ENCODE measurements around the gene FLNB. TPM values are rescaled to one million over a fixed set of nuclear protein-coding genes. Genes with fewer than 3 reads are reported as not detected.
A peak's percentile ranks its signal among the peaks of the same experiment; 100 is the strongest.

The FLNB gene
- total and polyA plus RNA-seq, 2 of the 13 experiments (the other 11 are each of a cell fraction or from before 2014, with no cell fraction given): 106 to 130 TPM

GRCh38 chr3:58175437-58176184, 167.4 kb downstream of the FLNB start (continued):
- TF ChIP-seq PATZ1 (CRISPR knock-in tag; IDR thresholded peaks at IDR 0.05): peak; percentile 89
- TF ChIP-seq ZNF530 (CRISPR knock-in tag; IDR thresholded peaks at IDR 0.05; ENCODE audit: low read depth): no peak
- TF ChIP-seq CHD4 (IDR thresholded peaks at IDR 0.05; ENCODE audit: borderline replicate concordance, low read length): no peak
- no peak; the same call in none of the 2 replicates for TF ChIP-seq ZNF264 (CRISPR knock-in tag; IDR thresholded peaks at IDR 0.05)
- no peak for TF ChIP-seq ISX (CRISPR knock-in tag; conservative IDR thresholded peaks at IDR 0.05)
- TF ChIP-seq PHF20 (CRISPR knock-in tag; IDR thresholded peaks at IDR 0.05): no peak
- peak; percentile 71; the same call in 1 of the 2 replicates for TF ChIP-seq JUND (CRISPR knock-in tag; IDR thresholded peaks at IDR 0.05)
- peak; percentile 69; the same call in 1 of the 2 replicates for TF ChIP-seq ARID4A (CRISPR knock-in tag; IDR thresholded peaks at IDR 0.05; ENCODE audit: borderline replicate concordance)
- peak; percentile 95 for TF ChIP-seq FOXO1 (CRISPR knock-in tag; IDR thresholded peaks at IDR 0.05)
- TF ChIP-seq RBM22 (optimal IDR thresholded peaks at IDR 0.05; ENCODE audit: low read length): no peak
- TF ChIP-seq ZNF644 (CRISPR knock-in tag; IDR thresholded peaks at IDR 0.05; ENCODE audit: low read depth): no peak
- no peak for TF ChIP-seq NR0B2 (CRISPR knock-in tag; IDR thresholded peaks at IDR 0.05)
- TF ChIP-seq BRF2 (CRISPR knock-in tag; IDR thresholded peaks at IDR 0.05): no peak
- TF ChIP-seq MXD1 (CRISPR knock-in tag; IDR thresholded peaks at IDR 0.05): no peak
- no peak for TF ChIP-seq ZNF780A (CRISPR knock-in tag; IDR thresholded peaks at IDR 0.05)
- TF ChIP-seq ZNF503 (CRISPR knock-in tag; IDR thresholded peaks at IDR 0.05): peak; percentile 93
- TF ChIP-seq ZNF614 (CRISPR knock-in tag; IDR thresholded peaks at IDR 0.05; ENCODE audit: borderline replicate concordance): peak; percentile 91; the same call in 1 of the 2 replicates
